IPS-18c (cell line): ENCODE measurements around the gene SORBS1.

Experiments used
- H3K4me3 ChIP-seq: 2 replicates; pipeline ENCODE4 v1.7.0; 2013; ENCODE audit warnings: low read depth, mild to moderate bottlenecking, low read length, moderate library complexity; ENCODE audit not compliant: insufficient read depth
- H3K9me3 ChIP-seq: one replicate; pipeline ENCODE4 v1.6.1; 2013; ENCODE audit warnings: mild to moderate bottlenecking, low read length, moderate library complexity; ENCODE audit not compliant: control insufficient read depth, insufficient read depth

The SORBS1 gene

GRCh38 chr10:95571390-95571789 lies 10.2 kb upstream of the SORBS1 start:
- H3K9me3 ChIP-seq = no peaks in the 10 kb centered on the region
- no peak overlapping the region for H3K4me3 ChIP-seq

GRCh38 chr10:95569368-95569767 lies 8.2 kb upstream of the SORBS1 start:
- H3K4me3 ChIP-seq = no peak overlapping the region
- H3K9me3 ChIP-seq = no peaks in the 10 kb centered on the region

- H3K9me3 ChIP-seq = no peaks in the 10 kb centered on the region
Measured at GRCh38 chr10:95567903-95568630, 6.9 kb upstream of the SORBS1 start.

GRCh38 chr10:95566136-95566535 lies 5.0 kb upstream of the SORBS1 start:
- no peak overlapping the region for H3K4me3 ChIP-seq
- no peaks in the 10 kb centered on the region for H3K9me3 ChIP-seq

More at GRCh38 chr10:95567903-95568630, 6.9 kb upstream of the SORBS1 start:
- no peak overlapping the region for H3K4me3 ChIP-seq

GRCh38 chr10:95565336-95565735 lies 4.2 kb upstream of the SORBS1 start:
- no peaks in the 10 kb centered on the region for H3K9me3 ChIP-seq

GRCh38 chr10:95564291-95564690 lies 3.1 kb upstream of the SORBS1 start:
- Histone ChIP-seq H3K9me3 (no peaks in the 10 kb centered on the region), H3K4me3 (no peak overlapping the region)

More at GRCh38 chr10:95565336-95565735, 4.2 kb upstream of the SORBS1 start:
- no peak overlapping the region for H3K4me3 ChIP-seq

- H3K9me3 ChIP-seq = no peaks in the 10 kb centered on the region
Measured at GRCh38 chr10:95562341-95562965, 1.3 kb upstream of the SORBS1 start.

GRCh38 chr10:95561864-95562177 lies 650 bp upstream of the SORBS1 start:
- Histone ChIP-seq H3K4me3 (peak overlapping the region; percentile 49), H3K9me3 (no peaks in the 10 kb centered on the region)

More at GRCh38 chr10:95562341-95562965, 1.3 kb upstream of the SORBS1 start:
- no peak overlapping the region for H3K4me3 ChIP-seq

GRCh38 chr10:95560278-95561176 lies 644 bp downstream of the SORBS1 start:
- H3K9me3 ChIP-seq = no peaks in the 10 kb centered on the region
- H3K4me3 ChIP-seq = peak overlapping the region; percentile 83

GRCh38 chr10:95559896-95560277 lies 1.3 kb downstream of the SORBS1 start:
- H3K9me3 ChIP-seq = no peaks in the 10 kb centered on the region
- H3K4me3 ChIP-seq = peak overlapping the region; percentile 83

GRCh38 chr10:95559471-95559870 lies 1.7 kb downstream of the SORBS1 start:
- no peaks in the 10 kb centered on the region for H3K9me3 ChIP-seq
- H3K4me3 ChIP-seq = peak overlapping the region; percentile 40

GRCh38 chr10:95558593-95559320 lies 2.4 kb downstream of the SORBS1 start:
- no peak overlapping the region for H3K4me3 ChIP-seq
- H3K9me3 ChIP-seq = no peaks in the 10 kb centered on the region

GRCh38 chr10:95556994-95557767 lies 4.0 kb downstream of the SORBS1 start:
- Histone ChIP-seq H3K4me3 (no peak overlapping the region), H3K9me3 (no peaks in the 10 kb centered on the region)

- no peaks in the 10 kb centered on the region for H3K9me3 ChIP-seq
- H3K4me3 ChIP-seq = no peak overlapping the region
Measured at GRCh38 chr10:95553674-95554073, 7.5 kb downstream of the SORBS1 start.

- H3K4me3 ChIP-seq = no peak overlapping the region
- H3K9me3 ChIP-seq = no peaks in the 10 kb centered on the region
Measured at GRCh38 chr10:95552679-95553342, 8.4 kb downstream of the SORBS1 start.

GRCh38 chr10:95550073-95550672 lies 11.0 kb downstream of the SORBS1 start:
- Histone ChIP-seq H3K9me3 (no peaks in the 10 kb centered on the region), H3K4me3 (no peak overlapping the region)
